WI38 (cell line): ENCODE results near the gene MAPK13.

Experiments
- H3K4me3 ChIP-seq: 2 replicates; pipeline ENCODE4 v1.5.1; 2011; ENCODE audit warnings: low read depth, mild to moderate bottlenecking, control low read depth, low read length
- CTCF ChIP-seq: IDR thresholded peaks from 2 replicates; pipeline ENCODE4 v1.5.1; 2012; ENCODE audit warnings: low read depth, mild to moderate bottlenecking, control low read depth, low read length

The MAPK13 gene

GRCh38 chr6:36114798-36115408, 15.4 kb upstream of the MAPK13 start:
- no peak overlapping the region for H3K4me3 ChIP-seq
- TF ChIP-seq CTCF = no peak

GRCh38 chr6:36115412-36115811, 14.9 kb upstream of the MAPK13 start:
- no peak overlapping the region for H3K4me3 ChIP-seq
- TF ChIP-seq CTCF = no peak

- H3K4me3 ChIP-seq = no peak overlapping the region
- TF ChIP-seq CTCF = no peak
These were observed 14.0 kb upstream of the MAPK13 start for GRCh38 chr6:36116066-36116864.

GRCh38 chr6:36116943-36117342, 13.4 kb upstream of the MAPK13 start:
- no peak overlapping the region for H3K4me3 ChIP-seq
- TF ChIP-seq CTCF = no peak

GRCh38 chr6:36117658-36118549, 12.4 kb upstream of the MAPK13 start:
- no peak overlapping the region for H3K4me3 ChIP-seq
- no peak for TF ChIP-seq CTCF

GRCh38 chr6:36118550-36119107, 11.7 kb upstream of the MAPK13 start:
- no peak for TF ChIP-seq CTCF
- no peak overlapping the region for H3K4me3 ChIP-seq
